ENCODE results near the gene PLCH1.
"Not testable (repeated sequence)": the region's sequence is repeated elsewhere in the genome, so short reads cannot be mapped to it uniquely, and the experiment has no call there.

The PLCH1 gene

DNA sequence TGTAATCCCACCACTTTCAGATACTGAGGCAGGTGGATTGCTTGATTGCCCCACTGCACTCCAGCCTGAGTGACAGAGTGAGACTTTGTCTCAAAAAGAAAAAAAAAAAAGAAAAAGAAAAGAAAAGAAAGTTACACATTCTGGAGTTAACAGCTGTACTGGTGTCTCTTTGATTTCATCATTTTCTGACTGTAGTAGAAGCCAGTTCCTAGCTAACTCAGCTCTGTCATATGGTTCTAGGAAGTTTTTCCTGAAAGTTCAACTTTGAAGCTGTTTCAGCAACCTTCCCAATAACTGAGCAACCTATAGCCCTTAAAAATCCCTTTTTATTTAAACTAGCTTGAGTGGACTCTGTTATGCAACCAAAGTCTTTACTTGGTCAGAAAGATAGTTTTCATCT is 346.8 kb downstream of the PLCH1 start:
- TF ChIP-seq, protein P1, sequence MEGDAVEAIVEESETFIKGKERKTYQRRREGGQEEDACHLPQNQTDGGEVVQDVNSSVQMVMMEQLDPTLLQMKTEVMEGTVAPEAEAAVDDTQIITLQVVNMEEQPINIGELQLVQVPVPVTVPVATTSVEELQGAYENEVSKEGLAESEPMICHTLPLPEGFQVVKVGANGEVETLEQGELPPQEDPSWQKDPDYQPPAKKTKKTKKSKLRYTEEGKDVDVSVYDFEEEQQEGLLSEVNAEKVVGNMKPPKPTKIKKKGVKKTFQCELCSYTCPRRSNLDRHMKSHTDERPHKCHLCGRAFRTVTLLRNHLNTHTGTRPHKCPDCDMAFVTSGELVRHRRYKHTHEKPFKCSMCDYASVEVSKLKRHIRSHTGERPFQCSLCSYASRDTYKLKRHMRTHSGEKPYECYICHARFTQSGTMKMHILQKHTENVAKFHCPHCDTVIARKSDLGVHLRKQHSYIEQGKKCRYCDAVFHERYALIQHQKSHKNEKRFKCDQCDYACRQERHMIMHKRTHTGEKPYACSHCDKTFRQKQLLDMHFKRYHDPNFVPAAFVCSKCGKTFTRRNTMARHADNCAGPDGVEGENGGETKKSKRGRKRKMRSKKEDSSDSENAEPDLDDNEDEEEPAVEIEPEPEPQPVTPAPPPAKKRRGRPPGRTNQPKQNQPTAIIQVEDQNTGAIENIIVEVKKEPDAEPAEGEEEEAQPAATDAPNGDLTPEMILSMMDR (IDR thresholded peaks at IDR 0.05; ENCODE audit: low read length) = no peak
- Histone ChIP-seq H3K4me1 (ENCODE audit: insufficient read depth, low read length, severe bottlenecking) (no peaks in the 10 kb centered on the region), H2AFZ (ENCODE audit: low read length) (no peak overlapping the region), H3K27ac (ENCODE audit: low read depth, low read length, poor library complexity, severe bottlenecking) (no peak overlapping the region), H3K27me3 (ENCODE audit: insufficient read depth, low read length) (no peaks in the 10 kb centered on the region), H3K36me3 (ENCODE audit: insufficient read depth, low read length) (no peaks in the 10 kb centered on the region), H3K4me2 (ENCODE audit: low read length) (no peak overlapping the region), H4K20me1 (ENCODE audit: insufficient read depth, low read length) (no peaks in the 10 kb centered on the region), H3K9me3 (ENCODE audit: low read length) (no peaks in the 10 kb centered on the region), H3K9ac (ENCODE audit: low read length) (no peak overlapping the region), H3F3A (ENCODE audit: insufficient read depth, low read length) (no peaks in the 10 kb centered on the region), H3K9me2 (ENCODE audit: low read depth, low read length) (no peaks in the 10 kb centered on the region), H3K79me2 (ENCODE audit: insufficient read depth, low read length) (no peaks in the 10 kb centered on the region), H3K4me3 (ENCODE audit: low read depth, low read length, poor library complexity, severe bottlenecking) (no peak overlapping the region)

DNA sequence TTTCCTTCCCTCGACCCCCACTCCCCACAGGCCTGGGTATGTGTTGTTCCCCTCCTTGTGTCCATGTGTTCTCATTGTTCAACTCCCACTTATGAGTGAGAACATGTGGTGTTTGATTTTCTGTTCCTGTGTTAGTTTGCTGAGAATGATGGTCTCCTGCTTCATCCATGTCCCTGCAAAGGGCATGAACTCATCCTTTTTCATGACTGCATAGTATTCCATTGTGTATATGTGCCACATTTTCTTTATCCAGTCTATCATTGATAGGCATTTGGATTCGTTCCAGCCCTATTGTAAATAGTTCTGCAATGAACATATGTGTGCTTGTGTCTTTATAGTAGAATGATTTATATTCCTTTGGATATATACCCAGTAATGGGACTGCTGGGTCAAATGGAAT is 350.0 kb downstream of the PLCH1 start:
- H3K79me2 ChIP-seq (ENCODE audit: insufficient read depth, low read length); H3K27me3 ChIP-seq (ENCODE audit: insufficient read depth, low read length): not testable (repeated sequence)

DNA sequence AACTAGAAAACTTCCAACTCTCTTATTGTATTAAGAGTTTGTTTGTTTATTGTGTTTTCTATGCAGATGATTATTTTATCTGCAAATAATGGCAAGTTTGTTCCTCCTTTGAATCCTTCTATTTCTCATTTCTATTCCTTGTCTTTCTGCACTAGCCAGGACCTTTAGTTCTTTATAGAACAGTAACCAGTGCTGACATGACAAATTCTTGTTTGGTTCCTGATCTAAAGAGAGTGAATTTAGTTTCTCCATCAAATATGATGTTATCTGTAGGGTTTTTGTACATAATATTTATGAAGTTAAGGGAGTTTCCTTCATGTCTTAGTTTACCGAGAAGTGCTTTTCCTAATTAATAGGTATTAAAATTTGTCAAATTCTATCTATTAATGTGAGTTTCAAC is 350.6 kb downstream of the PLCH1 start:
- H4K20me1 ChIP-seq (ENCODE audit: insufficient read depth, low read length) = no peaks in the 10 kb centered on the region
- TF ChIP-seq, protein P1 (IDR thresholded peaks at IDR 0.05; ENCODE audit: low read length) = no peak
- TF ChIP-seq EZH2 (IDR thresholded peaks at IDR 0.05; ENCODE audit: borderline replicate concordance, low read length) = no peak

More for the DNA sequence above, 350.0 kb downstream of the PLCH1 start:
- not testable (repeated sequence) for H3K9ac ChIP-seq (ENCODE audit: low read length); H3K9me3 ChIP-seq (ENCODE audit: low read length); H3K36me3 ChIP-seq (ENCODE audit: insufficient read depth, low read length); H3K27ac ChIP-seq (ENCODE audit: low read depth, low read length, poor library complexity, severe bottlenecking); H3K4me2 ChIP-seq (ENCODE audit: low read length); H3K4me3 ChIP-seq (ENCODE audit: low read depth, low read length, poor library complexity, severe bottlenecking); H2AFZ ChIP-seq (ENCODE audit: low read length); H4K20me1 ChIP-seq (ENCODE audit: insufficient read depth, low read length); H3K4me1 ChIP-seq (ENCODE audit: insufficient read depth, low read length, severe bottlenecking); H3K9me2 ChIP-seq (ENCODE audit: low read depth, low read length); H3F3A ChIP-seq (ENCODE audit: insufficient read depth, low read length)

DNA sequence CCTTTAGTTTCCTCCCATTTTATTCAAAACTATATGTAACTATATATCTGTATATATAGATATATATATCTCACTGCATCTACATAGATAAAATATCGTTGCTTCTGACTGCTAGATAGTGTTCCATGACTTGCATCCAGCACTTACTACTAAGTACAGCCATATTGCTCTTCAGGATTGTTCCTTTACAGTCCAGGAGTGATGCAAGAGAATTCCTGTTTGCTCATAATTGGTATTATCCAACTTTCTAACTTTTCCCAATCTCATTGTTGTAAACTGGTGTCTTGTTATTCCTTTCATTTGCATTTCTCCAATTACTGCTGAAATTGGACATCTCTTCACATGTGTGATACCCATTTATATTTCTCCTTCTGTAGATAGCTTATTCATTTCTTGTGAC is 351.6 kb downstream of the PLCH1 start:
- Histone ChIP-seq H3K4me1 (ENCODE audit: insufficient read depth, low read length, severe bottlenecking) (no peaks in the 10 kb centered on the region), H3K79me2 (ENCODE audit: insufficient read depth, low read length) (no peaks in the 10 kb centered on the region), H3K9me3 (ENCODE audit: low read length) (no peaks in the 10 kb centered on the region), H3K36me3 (ENCODE audit: insufficient read depth, low read length) (no peaks in the 10 kb centered on the region), H3K9me2 (ENCODE audit: low read depth, low read length) (no peaks in the 10 kb centered on the region), H3K9ac (ENCODE audit: low read length) (no peak overlapping the region), H3K27ac (ENCODE audit: low read depth, low read length, poor library complexity, severe bottlenecking) (no peak overlapping the region), H3K4me3 (ENCODE audit: low read depth, low read length, poor library complexity, severe bottlenecking) (no peak overlapping the region), H3K4me2 (ENCODE audit: low read length) (no peak overlapping the region), H4K20me1 (ENCODE audit: insufficient read depth, low read length) (no peaks in the 10 kb centered on the region), H3K27me3 (ENCODE audit: insufficient read depth, low read length) (no peaks in the 10 kb centered on the region), H3F3A (ENCODE audit: insufficient read depth, low read length) (no peaks in the 10 kb centered on the region), H2AFZ (ENCODE audit: low read length) (no peak overlapping the region)
- TF ChIP-seq, protein P1 (IDR thresholded peaks at IDR 0.05; ENCODE audit: low read length) = no peak
- no peak for TF ChIP-seq EZH2 (IDR thresholded peaks at IDR 0.05; ENCODE audit: borderline replicate concordance, low read length)

More for the DNA sequence above, 350.6 kb downstream of the PLCH1 start:
- H3K9ac ChIP-seq (ENCODE audit: low read length) = no peak overlapping the region
- H3K79me2 ChIP-seq (ENCODE audit: insufficient read depth, low read length) = no peaks in the 10 kb centered on the region
- H3K9me2 ChIP-seq (ENCODE audit: low read depth, low read length) = no peaks in the 10 kb centered on the region
- no peaks in the 10 kb centered on the region for H3K36me3 ChIP-seq (ENCODE audit: insufficient read depth, low read length)
- no peaks in the 10 kb centered on the region for H3K27me3 ChIP-seq (ENCODE audit: insufficient read depth, low read length)
- H2AFZ ChIP-seq (ENCODE audit: low read length) = no peak overlapping the region
- H3K4me2 ChIP-seq (ENCODE audit: low read length) = no peak overlapping the region
- H3K9me3 ChIP-seq (ENCODE audit: low read length) = no peaks in the 10 kb centered on the region
- H3F3A ChIP-seq (ENCODE audit: insufficient read depth, low read length) = no peaks in the 10 kb centered on the region
- H3K27ac ChIP-seq (ENCODE audit: low read depth, low read length, poor library complexity, severe bottlenecking) = no peak overlapping the region
- no peak overlapping the region for H3K4me3 ChIP-seq (ENCODE audit: low read depth, low read length, poor library complexity, severe bottlenecking)
- H3K4me1 ChIP-seq (ENCODE audit: insufficient read depth, low read length, severe bottlenecking) = no peaks in the 10 kb centered on the region
